K562 (cell line): ENCODE measurements around the gene GUF1. TPM values are rescaled to one million over a fixed set of nuclear protein-coding genes. Genes with fewer than 3 reads are reported as not detected.

Source experiments
- ATF3 ChIP-seq, 2 experiments: fragments of 450-650 bp in 1 of 2; sonication (generic) in 1 of 2; formaldehyde crosslinking in 1 of 2; IDR thresholded peaks in 1 of 2; conservative IDR thresholded peaks in 1 of 2; 2 replicates each; pipeline versions ENCODE4 v1.6.1 to v1.8.1; 2016 to 2023; ENCODE audit warnings: mild to moderate bottlenecking in 2 of 2, moderate library complexity in 2 of 2, inconsistent platforms in 1 of 2, missing genetic modification reagents in 1 of 2
- BCLAF1 ChIP-seq, 2 experiments: fragments of 450-650 bp in 1 of 2; IDR thresholded peaks; 2 replicates each; pipeline ENCODE4 v1.6.1; 2011 to 2017; ENCODE audit warnings: low read depth in 2 of 2, antibody characterized with exemption in 1 of 2, borderline replicate concordance in 1 of 2, low read length in 1 of 2, mild to moderate bottlenecking in 1 of 2, mixed read lengths in 1 of 2; ENCODE audit not compliant: control insufficient read depth in 1 of 2
- BDP1 ChIP-seq: IDR thresholded peaks from 3 replicates; pipeline ENCODE4 v1.6.1; 2011; ENCODE audit not compliant: insufficient read length, insufficient read depth
- BRCA1 ChIP-seq, 2 experiments: fragments of 450-650 bp in 1 of 2; sonication (generic) in 1 of 2; formaldehyde crosslinking in 1 of 2; IDR thresholded peaks; 2 replicates each; pipeline versions ENCODE4 v1.5.0 to v1.6.1; 2017 to 2020; ENCODE audit warnings: mild to moderate bottlenecking in 1 of 2, missing genetic modification reagents in 1 of 2
- CBX1 ChIP-seq: sonication (generic); IDR thresholded peaks from 2 replicates; pipeline ENCODE4 v1.6.1; 2016; ENCODE audit warnings: antibody characterized with exemption, low read depth, mild to moderate bottlenecking
- CXXC5 ChIP-seq: fragments of 250-450 bp; sonication (Bioruptor Pico); IDR thresholded peaks from 2 replicates; pipeline ENCODE4 v1.8.0; 2022; ENCODE audit warnings: inconsistent platforms, mild to moderate bottlenecking, moderate library complexity
- GTF2B ChIP-seq: IDR thresholded peaks from 2 replicates; pipeline ENCODE4 v1.6.1; 2011; ENCODE audit not compliant: insufficient read length; ENCODE audit errors: extremely low read depth
- HDAC1 ChIP-seq, 2 experiments: fragments of 450-650 bp; IDR thresholded peaks; 2 replicates each; pipeline ENCODE4 v1.6.1; 2016 to 2017; ENCODE audit warnings: inconsistent platforms in 1 of 2, mild to moderate bottlenecking in 1 of 2, moderate library complexity in 1 of 2
- HDGF ChIP-seq: fragments of 450-650 bp; IDR thresholded peaks from 2 replicates; pipeline ENCODE4 v1.6.1; 2016
- JUND ChIP-seq, 2 experiments: IDR thresholded peaks; 2 replicates in 1 of 2; 3 replicates in 1 of 2; pipeline ENCODE4 v1.6.1; 2011; ENCODE audit warnings: borderline replicate concordance in 2 of 2, low read depth in 2 of 2, low read length in 2 of 2, improper control_type of control experiment in 1 of 2, missing biosample characterization in 1 of 2, missing genetic modification characterization in 1 of 2, missing genetic modification reagents in 1 of 2
- MEIS2 ChIP-seq: fragments of 450-650 bp; IDR thresholded peaks from 2 replicates; pipeline ENCODE4 v1.6.1; 2014; ENCODE audit warnings: mild to moderate bottlenecking; ENCODE audit not compliant: partially characterized antibody
- NFIX ChIP-seq: fragments of 250-450 bp; sonication (Bioruptor Pico); IDR thresholded peaks from 2 replicates; pipeline ENCODE4 v1.4.0; 2020; ENCODE audit warnings: low read depth, mild to moderate bottlenecking, moderate library complexity
- TSC22D4 ChIP-seq: fragments of 450-650 bp; IDR thresholded peaks from 2 replicates; pipeline ENCODE4 v1.6.1; 2016; ENCODE audit warnings: missing genetic modification characterization, missing biosample characterization, control low read depth
- ZNF224 ChIP-seq: sonication (generic); formaldehyde crosslinking; IDR thresholded peaks from 2 replicates; pipeline ENCODE4 v1.8.0; 2022; ENCODE audit warnings: mild to moderate bottlenecking, missing genetic modification reagents
- ZNF316 ChIP-seq: fragments of 450-650 bp; IDR thresholded peaks from 2 replicates; pipeline ENCODE4 v1.6.1; 2016
- ZNF717 ChIP-seq: fragments of 250-450 bp; sonication (Bioruptor Pico); IDR thresholded peaks from 2 replicates; pipeline ENCODE4 v1.5.0; 2021
- polyA plus RNA-seq, 8 experiments: library from polyadenylated mRNA; depleted of rRNA in 4 of 8; stranded (reverse) in 5 of 8; unstranded in 3 of 8; fragments of >200 nt; fragmentation: Nextera tagmentation in 2 of 8; fragmentation: Illumina TruSeq in 1 of 8; extraction: Ambion mirVana in 2 of 8; extraction: Trizol in 1 of 8; gene quantifications; 2 replicates each; pipeline versions ENCODE4 v1.2.1 to v1.2.3, GENCODE V29; 2011 to 2014; ENCODE audit warnings: inconsistent platforms in 1 of 8, missing spikeins in 1 of 8
- total RNA-seq, 7 experiments: library from RNA; depleted of rRNA in 6 of 7; stranded (reverse); fragments of >200 nt in 6 of 7; fragmentation: Illumina TruSeq in 2 of 7; extraction: Trizol in 2 of 7; gene quantifications; 2 replicates each; pipeline versions ENCODE4 v1.2.1 to v1.2.3, GENCODE V29; 2011 to 2021; ENCODE audit warnings: low replicate concordance in 1 of 7
- TF ChIP-seq, protein P1 (sequence below): fragments of 450-650 bp; IDR thresholded peaks from 2 replicates; pipeline ENCODE4 v1.6.1; 2016; ENCODE audit warnings: antibody characterized with exemption
- TF ChIP-seq, protein P2 (sequence below): fragments of 450-650 bp; IDR thresholded peaks from 2 replicates; pipeline ENCODE4 v1.6.1; 2016; ENCODE audit warnings: missing biosample characterization, missing genetic modification characterization

The GUF1 gene
- total and polyA plus RNA-seq, 9 of the 15 experiments (the other 6 are each of a cell fraction or from before 2014, with no cell fraction given), result 8.1 to 47.5 (median 25.0) TPM

DNA sequence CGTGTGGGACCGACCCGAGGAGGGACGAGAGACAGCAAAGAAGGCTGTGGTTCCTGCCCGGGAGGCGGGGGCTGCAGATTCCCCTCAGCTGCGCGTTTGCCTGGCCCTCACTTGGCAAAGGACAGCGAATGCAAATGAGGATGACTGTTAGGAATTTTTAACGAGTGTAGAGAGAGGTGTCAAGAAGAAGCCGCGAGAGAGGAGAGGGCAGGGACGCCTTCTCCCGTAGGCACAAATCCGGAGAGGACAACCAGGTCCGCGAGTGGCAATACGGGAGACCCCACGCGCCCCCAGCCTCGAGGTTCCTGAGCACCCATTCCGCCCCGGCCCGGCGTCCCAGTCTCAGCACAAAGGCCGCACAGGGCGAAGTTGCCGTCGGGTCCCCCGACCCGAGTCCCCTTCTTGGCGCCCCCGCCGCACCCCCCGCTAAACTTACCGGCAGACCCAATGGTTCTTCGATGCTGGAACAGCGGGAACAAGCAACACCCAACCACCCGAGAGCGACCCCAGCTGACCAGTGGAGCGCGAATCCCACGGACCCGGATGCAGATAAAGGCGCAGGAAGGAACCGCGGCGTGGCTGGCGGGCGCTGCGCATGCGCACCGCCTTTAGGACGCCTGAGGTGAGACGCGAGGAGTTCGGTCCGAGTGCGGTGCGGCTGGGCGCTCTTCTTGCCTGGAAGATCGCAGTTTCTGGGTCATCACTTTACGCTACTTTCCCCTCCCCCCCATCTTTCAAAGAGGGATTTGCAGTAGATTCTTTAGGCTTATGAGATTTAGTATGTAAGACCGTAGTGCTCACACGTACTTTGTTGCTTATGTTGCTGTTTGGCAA, 48.0 kb downstream of the GUF1 start, which contains the start of gene GNPDA2 (continued):
- TF ChIP-seq, protein P1, sequence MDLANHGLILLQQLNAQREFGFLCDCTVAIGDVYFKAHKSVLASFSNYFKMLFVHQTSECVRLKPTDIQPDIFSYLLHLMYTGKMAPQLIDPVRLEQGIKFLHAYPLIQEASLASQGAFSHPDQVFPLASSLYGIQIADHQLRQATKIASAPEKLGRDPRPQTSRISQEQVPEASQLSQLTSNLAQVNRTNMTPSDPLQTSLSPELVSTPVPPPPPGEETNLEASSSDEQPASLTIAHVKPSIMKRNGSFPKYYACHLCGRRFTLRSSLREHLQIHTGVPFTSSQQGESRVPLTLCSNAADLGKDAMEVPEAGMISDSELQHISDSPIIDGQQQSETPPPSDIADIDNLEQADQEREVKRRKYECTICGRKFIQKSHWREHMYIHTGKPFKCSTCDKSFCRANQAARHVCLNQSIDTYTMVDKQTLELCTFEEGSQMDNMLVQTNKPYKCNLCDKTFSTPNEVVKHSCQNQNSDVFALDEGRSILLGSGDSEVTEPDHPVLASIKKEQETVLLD, result peak; percentile 97
- TF ChIP-seq TSC22D4 (tag) (no peak), CBX1 (peak; percentile 39; the same call in 1 of the 2 replicates), ZNF224 (CRISPR knock-in tag) (no peak), HDAC1 (IDR thresholded peaks at IDR 0.05) (0 out of 4 replicates have a peak, but pooled peaks of 1 of the 2 experiments have one; percentile 38), CXXC5 (peak; percentile 79), BCLAF1 (IDR thresholded peaks at IDR 0.05; ENCODE audit: borderline replicate concordance in 1 of 2, control insufficient read depth in 1 of 2, low read depth in 2 of 2, low read length in 1 of 2) (no peak), JUND (IDR thresholded peaks at IDR 0.05; ENCODE audit: borderline replicate concordance, low read depth, low read length) (no peak), JUND (tag; IDR thresholded peaks at IDR 0.05; ENCODE audit: borderline replicate concordance, low read depth, low read length) (no peak; the same call in 2 of the 3 replicates), GTF2B (peak; percentile 47), BDP1 (no peak), NFIX (no peak), MEIS2 (peak; percentile 87), BRCA1 (IDR thresholded peaks at IDR 0.05) (no peak), BRCA1 (CRISPR knock-in tag; IDR thresholded peaks at IDR 0.05) (no peak), ATF3 (IDR thresholded peaks at IDR 0.05) (no peak), ATF3 (CRISPR knock-in tag; conservative IDR thresholded peaks at IDR 0.05) (no peak), ZNF717 (CRISPR knock-in tag) (no peak), ZNF316 (no peak), HDGF (no peak)
- TF ChIP-seq, protein P2, sequence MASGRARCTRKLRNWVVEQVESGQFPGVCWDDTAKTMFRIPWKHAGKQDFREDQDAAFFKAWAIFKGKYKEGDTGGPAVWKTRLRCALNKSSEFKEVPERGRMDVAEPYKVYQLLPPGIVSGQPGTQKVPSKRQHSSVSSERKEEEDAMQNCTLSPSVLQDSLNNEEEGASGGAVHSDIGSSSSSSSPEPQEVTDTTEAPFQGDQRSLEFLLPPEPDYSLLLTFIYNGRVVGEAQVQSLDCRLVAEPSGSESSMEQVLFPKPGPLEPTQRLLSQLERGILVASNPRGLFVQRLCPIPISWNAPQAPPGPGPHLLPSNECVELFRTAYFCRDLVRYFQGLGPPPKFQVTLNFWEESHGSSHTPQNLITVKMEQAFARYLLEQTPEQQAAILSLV (tag), result no peak
